HL-60 (cell line): ENCODE results near the gene SLC43A2.
A peak's percentile ranks its signal among the peaks of the same experiment; 100 is the strongest.

Experiments
- DNase-seq, 2 experiments: peaks; one replicate each; pipeline ENCODE4 v3.0.0-alpha.2; 2010 to 2020; ENCODE audit warnings: low read depth in 1 of 2, low spot score in 1 of 2
- H3K27ac ChIP-seq: fragments of 250-450 bp; sonication (Bioruptor Pico); replicated peaks from 2 replicates; pipeline ENCODE4 v1.5.1; 2020; ENCODE audit warnings: mild to moderate bottlenecking, moderate library complexity
- H3K27me3 ChIP-seq: fragments of 250-450 bp; sonication (Bioruptor Pico); 2 replicates; pipeline ENCODE4 v1.5.1; 2021; ENCODE audit warnings: mild to moderate bottlenecking, moderate library complexity; ENCODE audit not compliant: insufficient read depth, poor library complexity, severe bottlenecking
- H3K4me3 ChIP-seq: replicated peaks from 2 replicates; pipeline ENCODE4 v1.5.1; 2011; ENCODE audit warnings: mild to moderate bottlenecking, control low read depth, low read length; ENCODE audit not compliant: insufficient read depth
- GABPA ChIP-seq: IDR thresholded peaks from 2 replicates; pipeline ENCODE4 v1.6.1; 2012; ENCODE audit warnings: low read depth
- POLR2AphosphoS5 ChIP-seq: IDR thresholded peaks from 2 replicates; pipeline ENCODE4 v1.6.1; 2012; ENCODE audit warnings: low read depth
- SPI1 ChIP-seq: IDR thresholded peaks from 2 replicates; pipeline ENCODE4 v1.6.1; 2012; ENCODE audit warnings: low read depth, mild to moderate bottlenecking, borderline replicate concordance
- TF ChIP-seq, protein P1 (sequence below): IDR thresholded peaks from one replicate; pipeline ENCODE4 v1.5.1; 2011; ENCODE audit warnings: low read length, control low read depth, inconsistent platforms; ENCODE audit not compliant: insufficient read depth
- TF ChIP-seq, protein P2 (sequence below): IDR thresholded peaks from 2 replicates; pipeline ENCODE4 v1.6.1; 2012; ENCODE audit warnings: low read depth; ENCODE audit not compliant: insufficient replicate concordance

Gene SLC43A2

DNA sequence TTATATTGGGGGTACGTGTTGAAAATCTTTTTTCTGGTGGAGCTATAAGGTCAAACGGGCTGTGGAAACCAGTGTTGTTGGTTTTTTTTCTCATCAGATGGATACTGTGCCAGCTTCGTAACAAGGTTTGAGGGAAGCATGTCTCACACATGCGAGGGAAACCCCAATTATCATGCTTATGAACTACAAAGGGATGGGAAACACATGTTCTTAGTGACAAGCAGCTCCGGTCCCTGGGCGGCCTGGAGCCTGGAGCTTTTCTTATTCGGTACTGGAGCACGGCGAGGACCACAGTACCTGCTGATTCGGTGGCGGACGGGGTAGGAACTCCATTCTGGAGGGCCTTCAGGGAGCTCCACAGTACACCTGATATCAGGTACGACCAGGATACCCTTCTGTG lies 12.5 kb downstream of the SLC43A2 start:
- no peak for DNase-seq
- Histone ChIP-seq H3K27me3 (no peaks in the 10 kb centered on the region), H3K27ac (no peak overlapping the region), H3K4me3 (no peak overlapping the region)
- TF ChIP-seq POLR2AphosphoS5: no peak
- TF ChIP-seq, protein P1, sequence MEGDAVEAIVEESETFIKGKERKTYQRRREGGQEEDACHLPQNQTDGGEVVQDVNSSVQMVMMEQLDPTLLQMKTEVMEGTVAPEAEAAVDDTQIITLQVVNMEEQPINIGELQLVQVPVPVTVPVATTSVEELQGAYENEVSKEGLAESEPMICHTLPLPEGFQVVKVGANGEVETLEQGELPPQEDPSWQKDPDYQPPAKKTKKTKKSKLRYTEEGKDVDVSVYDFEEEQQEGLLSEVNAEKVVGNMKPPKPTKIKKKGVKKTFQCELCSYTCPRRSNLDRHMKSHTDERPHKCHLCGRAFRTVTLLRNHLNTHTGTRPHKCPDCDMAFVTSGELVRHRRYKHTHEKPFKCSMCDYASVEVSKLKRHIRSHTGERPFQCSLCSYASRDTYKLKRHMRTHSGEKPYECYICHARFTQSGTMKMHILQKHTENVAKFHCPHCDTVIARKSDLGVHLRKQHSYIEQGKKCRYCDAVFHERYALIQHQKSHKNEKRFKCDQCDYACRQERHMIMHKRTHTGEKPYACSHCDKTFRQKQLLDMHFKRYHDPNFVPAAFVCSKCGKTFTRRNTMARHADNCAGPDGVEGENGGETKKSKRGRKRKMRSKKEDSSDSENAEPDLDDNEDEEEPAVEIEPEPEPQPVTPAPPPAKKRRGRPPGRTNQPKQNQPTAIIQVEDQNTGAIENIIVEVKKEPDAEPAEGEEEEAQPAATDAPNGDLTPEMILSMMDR: no peak
- TF ChIP-seq GABPA: no peak
- TF ChIP-seq, protein P2, sequence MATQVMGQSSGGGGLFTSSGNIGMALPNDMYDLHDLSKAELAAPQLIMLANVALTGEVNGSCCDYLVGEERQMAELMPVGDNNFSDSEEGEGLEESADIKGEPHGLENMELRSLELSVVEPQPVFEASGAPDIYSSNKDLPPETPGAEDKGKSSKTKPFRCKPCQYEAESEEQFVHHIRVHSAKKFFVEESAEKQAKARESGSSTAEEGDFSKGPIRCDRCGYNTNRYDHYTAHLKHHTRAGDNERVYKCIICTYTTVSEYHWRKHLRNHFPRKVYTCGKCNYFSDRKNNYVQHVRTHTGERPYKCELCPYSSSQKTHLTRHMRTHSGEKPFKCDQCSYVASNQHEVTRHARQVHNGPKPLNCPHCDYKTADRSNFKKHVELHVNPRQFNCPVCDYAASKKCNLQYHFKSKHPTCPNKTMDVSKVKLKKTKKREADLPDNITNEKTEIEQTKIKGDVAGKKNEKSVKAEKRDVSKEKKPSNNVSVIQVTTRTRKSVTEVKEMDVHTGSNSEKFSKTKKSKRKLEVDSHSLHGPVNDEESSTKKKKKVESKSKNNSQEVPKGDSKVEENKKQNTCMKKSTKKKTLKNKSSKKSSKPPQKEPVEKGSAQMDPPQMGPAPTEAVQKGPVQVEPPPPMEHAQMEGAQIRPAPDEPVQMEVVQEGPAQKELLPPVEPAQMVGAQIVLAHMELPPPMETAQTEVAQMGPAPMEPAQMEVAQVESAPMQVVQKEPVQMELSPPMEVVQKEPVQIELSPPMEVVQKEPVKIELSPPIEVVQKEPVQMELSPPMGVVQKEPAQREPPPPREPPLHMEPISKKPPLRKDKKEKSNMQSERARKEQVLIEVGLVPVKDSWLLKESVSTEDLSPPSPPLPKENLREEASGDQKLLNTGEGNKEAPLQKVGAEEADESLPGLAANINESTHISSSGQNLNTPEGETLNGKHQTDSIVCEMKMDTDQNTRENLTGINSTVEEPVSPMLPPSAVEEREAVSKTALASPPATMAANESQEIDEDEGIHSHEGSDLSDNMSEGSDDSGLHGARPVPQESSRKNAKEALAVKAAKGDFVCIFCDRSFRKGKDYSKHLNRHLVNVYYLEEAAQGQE: no peak
- no peak for TF ChIP-seq SPI1

DNA sequence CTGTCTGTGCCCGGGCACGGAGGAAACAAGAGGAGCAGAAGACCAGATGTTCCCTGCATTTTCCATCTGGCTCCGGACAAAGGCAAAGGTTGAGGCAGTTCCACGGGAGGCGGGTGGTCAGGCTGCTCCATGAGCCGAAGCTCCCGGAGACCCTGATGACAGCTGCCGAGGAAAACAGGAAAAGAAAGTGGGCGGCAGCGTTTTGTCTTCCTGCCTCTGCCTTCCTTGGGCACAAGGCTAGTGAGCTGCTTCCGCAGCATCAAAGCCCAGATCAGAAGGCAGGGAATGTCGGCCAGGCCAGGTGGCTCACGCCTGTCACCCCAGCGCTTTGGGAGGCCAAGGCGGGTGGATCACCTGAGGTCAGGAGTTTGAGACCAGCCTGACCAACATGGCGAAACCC lies 16.2 kb downstream of the SLC43A2 start:
- TF ChIP-seq SPI1: no peak
- TF ChIP-seq, protein P1: no peak
- TF ChIP-seq GABPA: no peak
- TF ChIP-seq, protein P2: no peak
- TF ChIP-seq POLR2AphosphoS5: no peak
- DNase-seq: no peak
- H3K27ac ChIP-seq: no peak overlapping the region
- H3K27me3 ChIP-seq: no peaks in the 10 kb centered on the region
- no peak overlapping the region for H3K4me3 ChIP-seq

DNA sequence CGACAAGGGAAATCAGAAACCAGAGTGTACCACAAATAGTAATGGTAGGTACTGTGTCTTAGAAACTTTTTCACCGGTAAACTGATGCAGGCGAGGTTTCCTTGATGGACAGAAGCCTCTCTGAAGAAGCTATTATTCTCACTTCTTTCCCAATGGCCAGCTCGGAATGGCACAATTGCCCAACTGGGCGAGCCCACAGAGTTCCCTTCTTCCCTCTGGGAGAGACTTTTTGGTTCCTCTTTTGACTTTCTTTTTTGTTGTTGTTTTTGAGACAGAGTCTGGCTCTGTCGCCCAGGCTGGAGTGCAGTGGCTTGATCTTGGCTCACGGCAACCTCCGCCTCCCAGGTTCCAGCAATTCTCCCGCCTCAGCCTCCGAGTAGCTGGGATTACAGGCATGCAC lies 16.9 kb downstream of the SLC43A2 start:
- H3K4me3 ChIP-seq: no peak overlapping the region
- TF ChIP-seq SPI1 (no peak), POLR2AphosphoS5 (no peak), GABPA (no peak)
- TF ChIP-seq, protein P2: no peak
- TF ChIP-seq, protein P1: no peak
- peak in 1 of 2 experiments; percentile 20 for DNase-seq
- H3K27me3 ChIP-seq: no peaks in the 10 kb centered on the region
- no peak overlapping the region for H3K27ac ChIP-seq
